HG02970 (cell line): ENCODE results near the gene SAMHD1.
"Not testable (repeated sequence)": the region's sequence is repeated elsewhere in the genome, so short reads cannot be mapped to it uniquely, and the experiment has no call there.

Experiments used
- ATAC-seq: cut with Tn5 transposase; IDR thresholded peaks from one replicate; pipeline ENCODE4 v1.9.1; 2021; ENCODE audit warnings: mild to moderate bottlenecking, moderate library complexity, moderate number of reproducible peaks; ENCODE audit not compliant: unreplicated experiment, low FRiP score

Gene SAMHD1

GRCh38 chr20:36917943-36918342 lies 33.6 kb downstream of the SAMHD1 start:
- ATAC-seq: no peak

- ATAC-seq: no peak
These were observed 34.3 kb downstream of the SAMHD1 start for GRCh38 chr20:36917240-36917639.

- ATAC-seq: no peak
These were observed 35.3 kb downstream of the SAMHD1 start for GRCh38 chr20:36916199-36916598.

- no peak for ATAC-seq
These were observed 42.9 kb downstream of the SAMHD1 start for GRCh38 chr20:36908603-36909002.

- not testable (repeated sequence) for ATAC-seq
These were observed 45.4 kb downstream of the SAMHD1 start for GRCh38 chr20:36906086-36906485.

GRCh38 chr20:36905566-36905965 lies 45.9 kb downstream of the SAMHD1 start:
- not testable (repeated sequence) for ATAC-seq

- no peak for ATAC-seq
These were observed 46.8 kb downstream of the SAMHD1 start for GRCh38 chr20:36904690-36905089.

- no peak for ATAC-seq
These were observed 56.5 kb downstream of the SAMHD1 start for GRCh38 chr20:36895036-36895435.

- no peak for ATAC-seq
These were observed 57.7 kb downstream of the SAMHD1 start for GRCh38 chr20:36893801-36894200.

GRCh38 chr20:36891211-36891610 lies 60.3 kb downstream of the SAMHD1 start:
- no peak for ATAC-seq

- ATAC-seq: no peak
These were observed 60.9 kb downstream of the SAMHD1 start for GRCh38 chr20:36890586-36890985.

GRCh38 chr20:36888880-36889516 lies 62.5 kb downstream of the SAMHD1 start:
- no peak for ATAC-seq

GRCh38 chr20:36887752-36888090 lies 63.8 kb downstream of the SAMHD1 start:
- no peak for ATAC-seq

- no peak for ATAC-seq
These were observed 64.4 kb downstream of the SAMHD1 start for GRCh38 chr20:36886859-36887751.

GRCh38 chr20:36885356-36885755 lies 66.2 kb downstream of the SAMHD1 start:
- no peak for ATAC-seq

GRCh38 chr20:36883977-36884535 lies 67.5 kb downstream of the SAMHD1 start:
- no peak for ATAC-seq

GRCh38 chr20:36881888-36882287 lies 69.6 kb downstream of the SAMHD1 start:
- no peak for ATAC-seq

- no peak for ATAC-seq
These were observed 70.2 kb downstream of the SAMHD1 start for GRCh38 chr20:36881331-36881730.

- ATAC-seq: no peak
These were observed 70.7 kb downstream of the SAMHD1 start for GRCh38 chr20:36880741-36881250.

GRCh38 chr20:36878941-36879340 lies 72.6 kb downstream of the SAMHD1 start:
- ATAC-seq: no peak

- no peak for ATAC-seq
These were observed 75.1 kb downstream of the SAMHD1 start for GRCh38 chr20:36876473-36876833.
